Esophagus mucosa (tissue), 1 donor: ENCODE data around the gene COMP. TPM values are rescaled to one million over a fixed set of nuclear protein-coding genes. Genes with fewer than 3 reads are reported as not detected.
"Not testable (repeated sequence)": the region's sequence is repeated elsewhere in the genome, so short reads cannot be mapped to it uniquely, and the experiment has no call there.

Source experiments
- ATAC-seq: fragments of 200-7000 bp; cut with Tn5 transposase; one replicate; pipeline ENCODE4 v1.9.1; 2020
- total RNA-seq: library from RNA; stranded (reverse); gene quantifications from one replicate; pipeline ENCODE4 v1.2.4, GENCODE V29; 2023
- donor health status: DM: yes; HTN: yes; CAD: no.

COMP gene
- total RNA-seq, 1 donor from 2014 or later, result 0.16 TPM

DNA sequence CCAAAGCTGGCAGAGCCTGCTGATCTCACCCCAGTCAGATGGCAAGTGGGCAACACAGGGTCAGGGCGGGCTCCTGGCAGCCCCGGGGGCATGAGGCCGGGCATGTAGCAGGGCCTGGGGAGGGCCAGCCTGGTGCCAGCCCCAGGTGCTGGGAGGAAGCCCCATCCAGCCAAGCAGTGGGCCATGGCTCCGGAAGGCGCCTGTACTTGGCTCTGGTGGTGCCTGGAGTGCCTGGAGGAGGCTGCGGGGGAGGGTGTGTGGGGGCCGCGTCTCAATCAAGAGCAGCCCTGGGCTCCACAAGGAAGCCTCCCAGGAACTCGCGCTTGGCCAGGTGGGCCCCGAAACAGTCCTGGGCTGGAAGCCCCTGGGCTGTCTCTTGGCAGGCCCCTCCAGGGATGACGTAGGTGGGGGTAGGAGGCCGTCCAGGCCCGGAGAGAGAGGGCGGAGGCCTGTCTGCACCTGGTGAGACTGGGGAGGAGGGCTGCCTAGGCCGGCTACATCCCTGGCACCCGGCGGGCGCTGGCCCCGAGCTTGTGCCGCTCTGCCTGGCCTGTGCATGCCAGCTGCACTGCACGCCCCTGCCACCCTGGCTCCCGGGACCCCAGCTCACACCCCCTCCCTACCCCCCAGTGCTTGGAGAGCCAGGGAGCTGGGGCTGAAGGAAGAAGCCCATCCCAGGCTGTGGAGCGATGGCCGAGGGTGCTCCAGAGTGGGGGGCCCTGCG lies 45.9 kb downstream of the COMP start:
- ATAC-seq, result peak; percentile 11

DNA sequence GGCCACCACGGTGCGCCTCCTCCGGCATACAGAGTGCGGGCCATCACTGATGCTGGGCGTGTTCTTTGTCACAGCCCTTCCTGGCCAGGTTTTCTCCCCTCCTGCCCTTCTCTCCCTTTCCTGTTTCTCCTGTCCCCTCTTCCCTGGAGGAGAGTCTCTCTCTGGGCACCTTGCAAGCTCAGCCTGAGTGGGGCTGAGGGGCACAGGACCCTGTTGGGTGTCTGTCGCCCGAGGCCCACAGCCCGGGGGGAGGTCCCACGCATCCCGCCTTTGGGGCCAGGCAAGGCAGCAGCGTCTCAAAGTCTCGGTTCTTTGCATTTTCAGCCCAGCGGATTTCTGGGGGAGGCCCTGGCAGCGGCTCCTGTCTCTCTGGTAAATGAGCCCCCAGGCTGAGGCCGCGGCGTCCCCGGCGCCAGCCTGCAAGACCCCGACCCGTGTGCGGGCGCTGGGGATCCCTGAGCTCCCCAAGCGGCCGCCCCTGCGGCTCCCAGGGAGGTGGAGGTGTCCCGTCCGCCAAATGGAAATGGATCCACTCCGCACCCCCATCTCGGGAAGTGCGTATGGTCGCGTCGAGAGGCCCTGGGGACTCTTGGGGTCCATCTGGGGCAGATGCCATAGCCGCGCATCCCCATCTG lies 47.2 kb downstream of the COMP start:
- ATAC-seq, result peak; percentile 4

DNA sequence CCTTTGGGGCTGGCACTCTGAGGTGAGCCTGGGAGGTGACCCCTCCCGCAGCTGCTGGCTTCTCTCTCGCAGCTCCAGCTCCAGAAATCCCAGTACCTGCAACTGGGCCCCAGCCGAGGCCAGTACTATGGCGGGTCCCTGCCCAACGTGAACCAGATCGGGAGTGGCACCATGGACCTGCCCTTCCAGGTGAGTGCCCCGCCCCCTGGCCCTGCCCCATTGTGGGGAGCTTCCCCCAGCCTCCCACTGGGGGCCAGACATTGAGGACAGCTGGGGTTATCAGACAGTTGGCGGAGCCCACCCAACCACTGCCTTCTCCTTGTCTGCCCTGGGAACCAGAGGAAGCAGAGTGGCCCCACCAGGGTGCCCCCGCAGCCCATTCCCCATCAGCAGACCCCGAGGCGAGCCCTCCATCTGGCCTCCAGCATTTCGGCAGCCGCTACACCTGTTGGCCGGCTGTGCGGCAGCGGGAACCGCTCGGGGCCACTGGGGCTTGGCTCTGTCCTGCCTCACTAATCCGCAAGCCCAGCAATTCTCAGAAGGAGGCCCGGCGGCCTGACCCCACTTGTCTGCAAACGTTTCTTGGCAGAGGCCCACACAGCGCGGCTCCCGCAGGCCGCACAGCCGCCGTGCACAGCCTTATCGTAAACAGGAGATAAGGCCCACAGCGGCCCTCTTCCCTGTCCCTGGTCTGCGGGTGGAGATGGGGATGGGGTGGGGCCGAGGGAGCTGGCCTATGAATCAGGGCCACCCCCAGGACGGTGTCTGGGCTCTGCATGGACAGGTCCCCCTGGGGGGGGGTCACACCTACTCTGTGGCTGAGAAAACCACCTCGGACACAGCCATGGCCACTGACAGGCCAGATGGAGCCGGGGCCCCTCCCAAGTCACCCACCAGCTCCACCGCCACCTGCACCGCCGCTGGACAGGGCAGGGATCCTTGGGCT lies 48.0 kb downstream of the COMP start:
- peak; percentile 43 for ATAC-seq

DNA sequence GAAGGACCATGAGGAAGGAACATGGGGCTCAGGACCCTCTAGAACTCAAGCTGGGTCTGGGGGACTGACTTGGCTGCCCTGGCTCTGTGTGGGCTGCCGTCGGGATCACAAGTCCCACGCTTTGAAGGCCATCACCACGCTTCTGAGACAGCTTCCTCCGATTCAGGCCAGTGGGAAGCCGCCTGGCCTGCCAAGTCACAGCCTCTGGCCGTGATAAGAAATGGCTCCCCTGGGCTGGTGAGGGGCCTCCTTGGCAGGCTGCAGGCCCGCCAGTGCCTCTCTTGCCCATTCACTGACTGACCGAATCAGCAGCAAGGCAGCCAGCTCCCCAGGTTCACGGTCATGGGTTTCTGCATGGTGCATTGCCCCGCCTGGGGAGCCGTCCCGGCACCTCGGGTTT lies 48.8 kb downstream of the COMP start:
- no peak for ATAC-seq

DNA sequence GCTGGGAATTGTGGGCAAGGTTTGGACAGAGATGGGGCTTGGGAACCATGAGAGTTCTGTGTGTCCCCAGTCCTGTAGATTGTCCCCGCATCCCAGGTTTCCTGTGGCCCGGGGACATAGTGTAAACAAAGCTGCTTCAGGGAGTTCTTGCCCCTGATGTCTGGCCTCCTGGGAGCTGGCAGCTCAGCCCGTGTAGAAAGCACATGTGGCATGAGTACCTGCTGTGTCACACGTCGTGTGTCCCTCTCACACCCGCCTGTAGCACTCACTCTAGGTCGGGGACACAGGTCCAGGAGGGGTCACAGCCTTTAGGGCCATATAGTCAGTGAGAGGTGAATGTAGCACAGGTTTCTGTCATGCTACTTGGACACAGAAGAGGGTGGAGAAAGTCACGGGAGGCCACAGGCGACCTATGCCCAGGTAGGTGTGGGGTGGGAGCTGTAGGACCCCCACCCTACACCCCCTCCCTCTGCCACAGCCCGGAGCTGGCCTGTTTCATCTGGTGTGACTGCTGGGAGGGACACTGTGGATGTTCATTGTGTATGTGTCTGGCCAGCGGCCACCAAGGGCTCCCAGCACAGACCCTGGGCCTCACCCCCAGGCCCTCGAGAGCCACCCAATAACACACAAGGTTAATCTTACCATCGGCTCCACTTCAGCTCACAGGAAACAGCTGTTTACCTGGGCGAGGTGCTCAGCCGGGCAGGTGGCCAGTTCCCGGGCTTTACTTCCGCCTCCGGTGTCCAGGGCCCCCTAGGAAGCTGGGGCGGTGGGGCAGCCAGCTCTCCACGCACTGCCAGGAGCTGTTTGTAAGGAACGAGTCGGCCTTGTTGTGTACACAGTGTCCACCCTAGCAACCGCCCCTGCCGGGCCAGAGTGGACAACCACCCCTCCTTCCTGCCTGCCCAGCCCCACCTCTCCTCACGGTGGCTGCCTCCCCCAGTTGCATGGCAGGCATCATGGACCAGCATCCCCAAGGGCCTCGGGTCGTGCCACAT lies 49.7 kb downstream of the COMP start:
- no peak for ATAC-seq

DNA sequence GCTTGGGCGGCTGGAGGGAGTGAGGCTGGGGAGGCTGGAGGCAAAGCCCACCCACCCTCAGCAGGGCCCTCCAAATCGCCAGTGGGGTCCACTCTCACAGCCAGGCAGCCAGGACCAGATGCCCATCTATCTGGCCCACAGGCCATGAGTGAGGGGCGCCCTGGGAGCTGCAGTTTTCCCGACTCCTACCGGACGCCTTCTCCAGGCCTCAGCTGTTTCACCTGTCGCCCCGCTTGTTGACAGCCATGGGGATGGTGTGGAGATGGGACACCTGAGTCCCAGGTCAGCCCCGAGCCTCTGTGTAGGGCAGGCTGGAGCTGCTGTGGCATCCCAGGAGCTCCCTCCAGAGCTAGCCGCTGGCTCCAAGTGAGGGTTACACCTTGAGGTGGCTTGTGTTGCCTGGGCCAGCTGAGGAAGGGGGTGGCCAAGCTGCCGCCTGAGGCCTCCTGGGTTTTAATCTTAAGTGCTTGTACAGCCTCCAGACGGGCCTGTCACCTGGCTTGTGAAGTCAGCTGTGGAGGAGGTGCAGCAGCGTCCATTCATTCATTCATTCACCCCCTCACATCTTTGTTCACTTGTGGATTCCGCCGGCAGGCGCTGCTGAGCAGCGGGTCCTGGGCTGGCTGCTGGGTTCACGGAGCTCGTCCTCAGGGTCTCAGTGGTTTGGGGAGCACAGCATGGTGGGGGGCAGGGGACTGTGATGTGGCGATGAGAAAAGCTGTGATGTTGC lies 52.0 kb downstream of the COMP start:
- no peak for ATAC-seq

DNA sequence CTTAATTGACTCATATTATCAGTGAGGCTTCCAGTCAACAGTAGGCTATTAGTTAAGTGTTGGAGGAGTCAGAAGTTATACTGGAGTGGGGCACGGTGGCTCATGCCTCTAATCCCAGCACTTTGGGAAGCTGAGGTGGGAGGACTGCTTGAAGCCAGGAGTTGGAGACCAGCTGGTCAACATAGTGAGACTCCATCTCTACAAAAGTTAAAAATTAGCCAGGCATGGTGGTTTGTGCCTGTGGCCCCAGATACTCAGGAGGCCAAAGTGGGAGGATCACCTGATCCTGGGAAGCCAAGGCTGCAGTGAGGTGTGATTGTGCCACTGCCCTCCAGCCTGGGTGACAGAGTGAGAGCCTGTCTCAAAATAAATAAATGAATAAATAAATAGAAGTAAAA lies 53.2 kb downstream of the COMP start:
- ATAC-seq, result no peak

DNA sequence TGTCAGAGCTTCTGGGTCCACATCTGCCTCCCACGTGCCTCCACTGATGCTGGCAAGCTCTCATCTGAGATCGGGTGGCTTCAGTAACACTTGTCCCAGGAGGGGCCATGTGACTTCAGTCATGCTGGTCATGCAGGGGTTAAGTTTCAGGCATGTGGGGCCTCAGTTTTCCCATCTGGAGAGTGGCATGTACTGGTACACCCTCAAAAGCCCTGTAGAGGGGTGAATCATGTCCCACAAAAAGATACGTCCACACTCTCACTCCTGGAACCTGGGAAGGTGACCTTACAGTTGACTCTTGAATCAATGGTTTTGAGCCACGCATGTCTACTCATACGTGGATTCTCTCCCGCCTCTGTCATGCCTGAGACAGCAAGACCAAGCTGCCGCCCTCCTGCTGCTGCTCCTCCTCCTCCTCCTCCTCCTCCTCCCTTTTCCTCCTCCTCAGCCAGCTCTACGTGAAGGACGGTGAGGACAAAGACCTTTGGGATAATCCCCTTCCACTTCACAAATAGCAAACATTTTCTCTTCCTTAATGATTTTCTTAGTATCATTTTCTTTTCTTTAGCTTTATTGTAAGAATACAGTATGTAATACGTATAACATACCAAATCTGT lies 53.7 kb downstream of the COMP start:
- ATAC-seq, result no peak

DNA sequence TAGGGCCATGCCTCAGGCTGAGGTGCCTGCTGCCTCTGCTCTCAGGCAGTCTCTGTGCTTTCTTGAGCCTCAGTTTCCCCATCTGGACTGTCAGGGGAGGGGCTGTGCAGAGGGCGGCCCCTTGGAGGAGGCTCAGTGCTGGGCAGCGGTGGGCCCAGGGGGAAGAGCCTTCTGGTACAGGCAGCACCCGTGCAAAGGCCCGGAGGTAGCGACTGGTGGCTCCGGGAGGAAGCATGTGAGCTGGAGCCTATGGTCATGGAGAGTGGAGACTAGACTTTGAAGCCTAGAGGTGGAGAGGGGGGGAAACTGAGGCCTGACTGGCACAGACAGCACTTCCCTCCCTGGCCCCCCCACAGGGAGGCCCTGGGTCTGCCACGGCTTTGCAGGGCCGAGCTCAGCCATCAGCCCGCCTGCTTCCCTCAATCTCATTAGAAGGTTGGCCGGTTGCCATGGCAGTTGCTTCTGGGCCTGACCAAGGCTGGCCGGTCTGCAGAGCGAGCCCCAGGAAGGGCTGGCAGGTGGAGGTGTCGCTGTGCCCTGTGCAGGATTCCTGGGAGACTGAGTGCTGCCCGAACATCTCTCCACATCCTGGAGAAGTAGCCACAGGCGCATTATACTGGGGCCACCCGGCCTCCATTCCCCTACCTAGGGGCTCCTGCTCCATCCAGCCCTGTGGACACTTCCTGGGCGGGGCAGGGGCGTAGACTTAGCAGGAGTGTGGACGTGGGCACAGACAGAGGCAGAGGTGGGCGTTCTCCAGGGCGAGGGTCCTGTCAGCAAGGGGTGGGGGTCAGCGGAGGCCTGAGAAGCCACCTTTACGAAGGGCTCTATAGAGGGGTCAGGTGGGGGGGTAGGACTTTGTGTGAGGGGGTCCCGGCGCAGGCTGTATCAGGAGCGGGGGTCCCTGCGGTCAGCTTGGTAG lies 54.4 kb downstream of the COMP start:
- ATAC-seq, result no peak

DNA sequence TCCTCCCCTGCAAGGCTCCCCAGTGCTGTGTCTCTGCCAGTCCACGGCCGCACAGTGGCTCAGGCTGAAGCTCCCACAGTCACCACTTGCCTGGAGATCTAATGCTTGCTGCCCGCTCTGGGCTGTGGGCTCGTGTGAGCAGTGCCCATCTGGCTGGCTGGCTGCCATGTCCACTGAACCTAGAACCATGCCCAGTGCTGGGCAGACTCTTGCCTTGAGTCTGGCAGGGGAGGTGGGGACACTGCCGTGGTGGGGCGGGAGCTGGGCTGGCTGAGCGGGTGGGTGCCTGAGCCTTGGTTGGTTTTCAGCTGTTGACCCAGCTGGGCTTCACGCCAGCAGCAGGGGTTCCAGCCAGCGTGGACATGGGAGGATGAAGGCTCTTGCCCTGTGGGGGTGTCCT lies 55.4 kb downstream of the COMP start:
- no peak for ATAC-seq

DNA sequence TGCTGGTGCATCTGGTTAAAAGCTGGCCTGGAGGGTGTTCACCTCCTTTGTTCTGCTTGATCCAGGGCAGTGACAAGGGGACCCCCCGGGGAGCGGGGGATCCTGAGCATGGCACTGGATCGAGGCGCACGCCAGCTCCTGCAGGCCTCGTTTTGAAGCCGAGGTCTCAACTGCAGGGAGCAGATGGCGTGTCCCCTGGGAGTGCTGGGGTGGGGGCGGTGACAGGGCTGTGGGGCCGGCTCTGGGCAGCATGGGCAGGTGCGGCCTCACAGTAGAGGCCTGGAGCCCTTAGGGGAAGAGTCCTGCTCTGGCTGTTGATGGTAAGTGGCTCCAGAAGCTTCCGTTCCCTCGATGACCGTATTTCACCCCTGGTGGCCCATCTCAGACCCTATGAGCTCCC lies 55.8 kb downstream of the COMP start:
- ATAC-seq, result no peak

DNA sequence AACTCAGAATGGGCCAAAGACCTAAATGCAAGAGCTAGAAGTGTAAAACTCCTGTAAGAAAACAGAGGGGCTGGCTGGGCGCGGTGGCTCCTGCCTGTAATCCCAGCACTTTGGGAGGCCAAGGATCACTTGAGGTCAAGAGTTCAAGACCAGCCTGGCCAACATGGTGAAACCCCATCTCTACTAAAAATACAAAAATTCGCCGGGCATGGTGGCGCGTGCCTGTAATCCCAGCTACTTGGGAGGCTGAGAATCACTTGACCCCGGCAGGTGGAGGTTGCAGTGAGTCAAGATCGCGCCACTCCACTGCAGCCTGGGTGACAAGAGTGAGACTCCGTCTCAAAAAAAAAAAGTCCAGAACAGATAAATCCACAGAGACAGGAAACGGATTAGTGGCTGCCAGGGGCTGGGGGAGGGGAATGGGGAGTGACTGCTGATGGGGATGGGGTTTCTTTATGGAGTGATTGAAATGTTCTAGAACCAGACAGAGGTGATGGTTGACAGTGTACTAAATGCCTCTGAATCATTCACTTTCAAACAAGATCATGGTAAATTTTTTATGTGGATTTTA lies 57.3 kb downstream of the COMP start:
- ATAC-seq, result not testable (repeated sequence)

DNA sequence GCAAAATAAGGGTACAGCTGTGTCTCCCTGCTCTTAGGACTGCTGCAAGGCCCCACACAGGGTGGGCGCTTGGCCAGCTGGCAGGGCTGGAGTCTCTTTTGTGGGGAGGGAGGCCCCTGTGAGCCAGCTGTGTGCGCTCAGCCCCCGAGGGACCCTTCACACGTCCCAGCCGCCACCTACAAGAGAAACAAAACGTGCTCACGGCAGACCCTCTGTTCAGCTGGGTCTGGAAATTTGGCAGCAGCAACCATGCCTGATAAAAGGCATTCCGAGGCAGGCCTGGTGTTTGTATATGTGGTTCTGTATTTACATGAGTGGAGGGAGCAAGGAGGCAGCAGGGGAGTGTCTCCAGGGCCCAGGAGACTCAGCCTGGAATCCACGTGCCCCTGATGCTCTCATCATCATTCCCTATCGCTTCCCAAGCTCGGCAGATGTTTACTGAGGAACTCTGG lies 57.9 kb downstream of the COMP start:
- ATAC-seq, result no peak

Other genes with a start within 250 kb of the COMP start
- gene FKBP8, start 247.7 kb downstream of the COMP start, total RNA-seq, result 125 TPM
- gene KXD1, start 233.4 kb downstream of the COMP start, total RNA-seq, result 60.2 TPM
- 1,224 TPM for gene UBA52, start 219.4 kb downstream of the COMP start, total RNA-seq
- 41.3 TPM for gene REX1BD, start 202.5 kb downstream of the COMP start, total RNA-seq
- 7.9 TPM for gene CRLF1, start 184.5 kb downstream of the COMP start, total RNA-seq
- 0.28 TPM for gene TMEM59L, start 178.4 kb downstream of the COMP start, total RNA-seq
- gene KLHL26, start 154.3 kb downstream of the COMP start, total RNA-seq, result 5.6 TPM
- 4.0 TPM for gene CRTC1, start 107.6 kb downstream of the COMP start, total RNA-seq
- 38.4 TPM for gene UPF1, start 40.7 kb upstream of the COMP start, total RNA-seq
- not detected for gene CERS1, start 104.9 kb upstream of the COMP start, total RNA-seq
- 177 TPM for gene COPE, start 128.1 kb upstream of the COMP start, total RNA-seq
- gene DDX49, start 128.4 kb upstream of the COMP start, total RNA-seq, result 56.0 TPM
- gene HOMER3, start 149.9 kb upstream of the COMP start, total RNA-seq, result 14.1 TPM
- gene SUGP2, start 242.2 kb upstream of the COMP start, total RNA-seq, result 26.1 TPM
- 19.8 TPM for gene ARMC6, start 242.3 kb upstream of the COMP start, total RNA-seq